Gastroesophageal sphincter (tissue), 4 donors: ENCODE results near the gene RABL6. TPM values are rescaled to one million over a fixed set of nuclear protein-coding genes. Genes with fewer than 3 reads are reported as not detected.

Experiments
- ATAC-seq: fragments of 150-250 bp; one replicate; pipeline ENCODE4 v1.9.1; 2016; ENCODE audit warnings: mild to moderate bottlenecking, moderate library complexity
- H3K27ac ChIP-seq, 4 donors: fragments of 200-600 bp; sonication (generic) in 3 of 4; 1 replicate in 3 of 4; 2 replicates in 1 of 4; pipeline ENCODE4 v1.5.1; 2016 to 2019
- H3K27me3 ChIP-seq: fragments of 200-600 bp; sonication (generic); one replicate; pipeline ENCODE4 v1.5.1; 2019
- H3K36me3 ChIP-seq, 2 donors: fragments of 200-600 bp; sonication (generic); one replicate each; pipeline ENCODE4 v1.5.1; 2019; ENCODE audit warnings: control low read depth in 1 of 2
- H3K4me1 ChIP-seq, 3 donors: fragments of 200-600 bp; sonication (generic); 1 replicate in 2 of 3; 2 replicates in 1 of 3; pipeline ENCODE4 v1.5.1; 2016 to 2019; ENCODE audit warnings: control low read depth in 2 of 3
- H3K4me3 ChIP-seq, 2 donors: fragments of 200-600 bp; sonication (generic); one replicate each; pipeline ENCODE4 v1.5.1; 2019; ENCODE audit warnings: mild to moderate bottlenecking in 1 of 2, moderate library complexity in 1 of 2
- H3K9me3 ChIP-seq, 3 donors: fragments of 200-600 bp; sonication (generic); one replicate each; pipeline ENCODE4 v1.5.1; 2017 to 2019; ENCODE audit warnings: control low read depth in 2 of 3
- EP300 ChIP-seq: sonication (generic); formaldehyde crosslinking; IDR thresholded peaks from one replicate; pipeline ENCODE4 v1.6.1; 2017; ENCODE audit warnings: antibody characterized with exemption, mild to moderate bottlenecking
- POLR2A ChIP-seq, 2 donors: fragments of 450-650 bp; IDR thresholded peaks; one replicate each; pipeline ENCODE4 v1.6.1; 2017; ENCODE audit warnings: antibody characterized with exemption in 2 of 2, mild to moderate bottlenecking in 2 of 2, moderate library complexity in 1 of 2
- POLR2AphosphoS5 ChIP-seq: sonication (generic); formaldehyde crosslinking; IDR thresholded peaks from one replicate; pipeline ENCODE4 v1.6.1; 2017; ENCODE audit warnings: antibody characterized with exemption
- WGBS, 2 donors: methylation state at CpG; one replicate each; pipeline ENCODE4 v1.1.5; 2018; ENCODE audit warnings: low coverage in 1 of 2; 5-methylcytosine and 5-hydroxymethylcytosine counted together
- total RNA-seq, 4 donors: library from RNA; depleted of rRNA; stranded (reverse); fragments of >200 nt; gene quantifications; one replicate each; pipeline ENCODE4 v1.1.0, GENCODE V29; 2016
- TF ChIP-seq, protein P1 (sequence below), 4 experiments: fragments of 200-600 bp in 2 of 4; fragments of 450-650 bp in 2 of 4; sonication (generic) in 1 of 4; IDR thresholded peaks; one replicate each; pipeline ENCODE4 v1.5.1; 2017 to 2019; ENCODE audit warnings: antibody characterized with exemption in 4 of 4, mild to moderate bottlenecking in 2 of 4, moderate library complexity in 2 of 4

RABL6 gene
- total RNA-seq, 4 donors from 2014 or later = 54.8 to 109 (median 71.2) TPM

DNA sequence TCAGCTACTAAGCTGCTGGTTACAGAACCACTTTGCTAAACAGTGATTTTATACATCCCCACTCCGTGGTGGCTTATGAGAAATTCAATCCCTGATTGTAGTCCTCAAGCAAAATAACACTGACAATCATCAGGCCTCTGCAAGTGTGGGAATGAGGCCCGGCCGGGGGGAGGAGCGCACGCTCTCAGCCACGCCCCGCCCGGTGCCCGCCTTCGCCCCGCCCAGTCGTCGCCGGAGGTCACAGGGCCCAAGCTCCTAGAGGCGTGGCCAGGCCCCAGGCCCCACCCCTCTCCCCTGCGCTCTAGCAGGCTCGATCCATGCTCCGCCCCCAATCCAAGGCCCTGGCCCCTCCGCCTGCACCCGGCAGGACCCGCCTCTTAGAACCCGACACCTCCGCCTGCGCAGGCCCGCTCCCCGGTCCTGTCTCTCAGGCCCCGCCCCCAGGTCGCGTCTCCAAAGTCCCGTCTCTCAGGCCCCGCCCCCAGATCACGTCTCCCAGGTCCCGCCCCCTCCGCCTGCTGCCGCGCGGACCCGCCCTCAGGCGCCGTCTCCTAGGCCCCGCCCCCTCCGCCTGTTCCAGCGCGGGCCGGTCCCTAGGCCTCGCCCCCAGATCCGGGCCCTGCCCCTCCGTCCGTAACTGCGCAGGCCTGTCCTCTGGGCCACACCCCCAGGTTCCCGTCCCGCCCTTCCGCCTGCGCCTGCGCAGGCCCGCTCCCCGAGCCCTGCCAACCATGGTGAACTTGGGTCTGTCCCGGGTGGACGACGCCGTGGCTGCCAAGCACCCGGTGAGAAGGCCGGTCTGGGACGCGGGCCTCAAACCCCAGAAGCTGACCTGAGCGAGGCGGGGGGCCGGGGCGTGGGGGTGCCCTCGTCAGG is 16.9 kb upstream of the RABL6 start, which contains the start of gene TMEM141:
TMEM141 (plus strand) TSS at position 705 of the 876 bp plus-strand sequence; CDS start at position 732, 27 bp downstream.
- ATAC-seq = peak; percentile 95
- Histone ChIP-seq H3K9me3 (no peaks in the 10 kb centered on the region), H3K36me3 (peaks cover 0 to 18% of the 10 kb centered on the region in 2 donors), H3K27me3 (peaks cover under 1% of the 10 kb centered on the region), H3K4me3 (peak within 1 kb of the TSS; percentile 70 to 86), H3K4me1 (peaks cover 0 to 37% (median 13%) of the 10 kb centered on the region in 3 donors), H3K27ac (peak within 1 kb of the TSS; percentile 77 to 95 (median 94))
- TF ChIP-seq EP300 = no peak
- peak in 1 of 2 donors; percentile 52 for TF ChIP-seq POLR2A (IDR thresholded peaks at IDR 0.05)
- TF ChIP-seq, protein P1, sequence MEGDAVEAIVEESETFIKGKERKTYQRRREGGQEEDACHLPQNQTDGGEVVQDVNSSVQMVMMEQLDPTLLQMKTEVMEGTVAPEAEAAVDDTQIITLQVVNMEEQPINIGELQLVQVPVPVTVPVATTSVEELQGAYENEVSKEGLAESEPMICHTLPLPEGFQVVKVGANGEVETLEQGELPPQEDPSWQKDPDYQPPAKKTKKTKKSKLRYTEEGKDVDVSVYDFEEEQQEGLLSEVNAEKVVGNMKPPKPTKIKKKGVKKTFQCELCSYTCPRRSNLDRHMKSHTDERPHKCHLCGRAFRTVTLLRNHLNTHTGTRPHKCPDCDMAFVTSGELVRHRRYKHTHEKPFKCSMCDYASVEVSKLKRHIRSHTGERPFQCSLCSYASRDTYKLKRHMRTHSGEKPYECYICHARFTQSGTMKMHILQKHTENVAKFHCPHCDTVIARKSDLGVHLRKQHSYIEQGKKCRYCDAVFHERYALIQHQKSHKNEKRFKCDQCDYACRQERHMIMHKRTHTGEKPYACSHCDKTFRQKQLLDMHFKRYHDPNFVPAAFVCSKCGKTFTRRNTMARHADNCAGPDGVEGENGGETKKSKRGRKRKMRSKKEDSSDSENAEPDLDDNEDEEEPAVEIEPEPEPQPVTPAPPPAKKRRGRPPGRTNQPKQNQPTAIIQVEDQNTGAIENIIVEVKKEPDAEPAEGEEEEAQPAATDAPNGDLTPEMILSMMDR (IDR thresholded peaks at IDR 0.05) = peak in 1 of 4 experiments; percentile 9
- TF ChIP-seq POLR2AphosphoS5 = peak; percentile 50
- WGBS, 2 donors = 2% methylated on average over 11 of the region's 70 CpGs; no CpG with 5 or more reads in 1 of the 2 donors

DNA sequence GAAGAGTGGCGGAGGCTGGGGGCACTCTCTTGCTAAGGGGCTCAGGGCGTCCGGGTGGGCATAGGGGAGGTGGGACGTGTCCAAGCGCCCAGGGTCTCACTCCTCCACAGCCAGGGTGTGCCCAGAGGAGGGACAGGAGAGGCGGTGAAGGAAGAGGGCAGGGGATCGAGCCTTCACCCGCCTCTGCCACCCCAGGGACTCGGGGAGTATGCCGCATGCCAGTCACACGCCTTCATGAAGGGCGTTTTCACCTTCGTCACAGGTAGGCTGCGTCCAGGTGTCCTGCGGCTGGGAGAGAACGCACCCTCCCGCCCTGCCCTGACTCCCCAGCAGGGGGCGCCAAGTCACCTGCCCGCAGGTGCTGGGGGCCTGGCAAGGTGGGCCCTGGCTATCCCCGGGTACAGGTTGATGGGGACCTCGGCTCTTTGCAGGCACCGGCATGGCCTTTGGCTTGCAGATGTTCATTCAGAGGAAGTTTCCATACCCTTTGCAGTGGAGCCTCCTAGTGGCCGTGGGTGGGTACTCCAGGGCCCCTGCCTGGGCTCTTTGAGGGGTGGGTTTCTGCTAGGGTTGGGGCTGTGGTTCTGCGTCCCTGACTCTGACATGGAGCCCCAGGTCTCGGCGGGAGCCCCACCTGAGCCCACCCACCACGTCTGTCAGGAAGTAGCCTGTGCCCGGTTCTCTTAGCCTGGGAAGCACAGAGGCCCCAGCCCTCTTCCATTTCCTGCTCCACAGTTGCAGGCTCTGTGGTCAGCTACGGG is 16.1 kb upstream of the RABL6 start:
- H3K27me3 ChIP-seq = peaks cover 8% of the 10 kb centered on the region
- ATAC-seq = no peak
- peak overlapping the region; percentile 77 to 95 (median 94) for H3K27ac ChIP-seq
- peaks cover 0 to 44% (median 13%) of the 10 kb centered on the region in 3 donors for H3K4me1 ChIP-seq
- peaks cover 0 to 18% of the 10 kb centered on the region in 2 donors for H3K36me3 ChIP-seq
- H3K9me3 ChIP-seq = no peaks in the 10 kb centered on the region
- peak overlapping the region; percentile 70 to 86 for H3K4me3 ChIP-seq
- TF ChIP-seq EP300 (no peak), POLR2AphosphoS5 (no peak), POLR2A (IDR thresholded peaks at IDR 0.05) (no peak)
- TF ChIP-seq, protein P1 (IDR thresholded peaks at IDR 0.05) = peak in 3 of 4 experiments; percentile 54 to 80 (median 72)
- 20% methylated on average over 1 of the region's 29 CpGs; no CpG with 5 or more reads in 1 of the 2 donors for WGBS, 2 donors

DNA sequence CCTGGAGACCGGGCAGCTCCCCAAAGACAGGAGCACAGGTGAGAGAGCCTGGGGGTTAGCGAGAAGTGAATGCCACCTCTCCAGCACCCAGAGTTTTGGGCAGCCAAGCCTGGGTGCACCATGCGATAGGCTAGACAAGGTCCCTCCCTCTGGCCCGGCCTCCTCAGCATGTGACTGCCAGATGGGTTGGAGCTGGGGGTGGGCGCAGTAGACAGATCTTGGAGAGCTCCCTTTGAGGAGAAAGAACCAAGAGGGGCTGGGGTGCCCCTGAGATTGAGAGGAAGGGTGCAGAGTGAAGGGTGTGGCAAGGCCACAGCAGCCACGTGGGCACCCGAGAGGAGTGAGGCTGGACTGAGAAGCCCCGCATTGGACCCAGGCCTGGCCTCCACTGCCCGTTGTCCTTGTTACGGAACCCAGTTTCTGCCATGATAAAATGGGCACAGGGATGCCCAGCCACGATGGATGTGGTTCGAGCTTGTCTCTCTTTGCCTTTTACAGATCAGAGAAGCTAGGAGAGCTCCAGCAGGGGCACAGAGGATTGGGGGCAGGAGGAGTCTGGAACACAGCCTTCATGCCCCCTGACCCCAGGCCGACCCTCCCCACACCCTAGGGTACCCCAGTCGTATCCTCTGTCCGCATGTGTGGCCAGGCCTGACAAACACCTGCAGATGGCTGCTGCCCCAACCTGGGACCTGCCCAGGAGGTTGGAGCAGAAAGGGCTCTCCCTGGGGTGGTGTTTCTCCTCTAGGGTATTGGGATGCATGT is 15.2 kb upstream of the RABL6 start:
- H3K36me3 ChIP-seq = peaks cover 0 to 18% of the 10 kb centered on the region in 2 donors
- peak overlapping the region in 1 of 2 donors; percentile 86 for H3K4me3 ChIP-seq
- peaks cover 0 to 45% (median 13%) of the 10 kb centered on the region in 3 donors for H3K4me1 ChIP-seq
- TF ChIP-seq POLR2A (IDR thresholded peaks at IDR 0.05) = no peak
- TF ChIP-seq POLR2AphosphoS5 = no peak
- TF ChIP-seq, protein P1 (IDR thresholded peaks at IDR 0.05) = no peak
- no peak for TF ChIP-seq EP300
- H3K27ac ChIP-seq = peak overlapping the region in 2 of 4 donors; percentile 95
- H3K9me3 ChIP-seq = no peaks in the 10 kb centered on the region
- peaks cover 16% of the 10 kb centered on the region for H3K27me3 ChIP-seq
- 20 to 85% methylated on average over 1 to 4 of the region's 15 CpGs for WGBS, 2 donors
- no peak for ATAC-seq

DNA sequence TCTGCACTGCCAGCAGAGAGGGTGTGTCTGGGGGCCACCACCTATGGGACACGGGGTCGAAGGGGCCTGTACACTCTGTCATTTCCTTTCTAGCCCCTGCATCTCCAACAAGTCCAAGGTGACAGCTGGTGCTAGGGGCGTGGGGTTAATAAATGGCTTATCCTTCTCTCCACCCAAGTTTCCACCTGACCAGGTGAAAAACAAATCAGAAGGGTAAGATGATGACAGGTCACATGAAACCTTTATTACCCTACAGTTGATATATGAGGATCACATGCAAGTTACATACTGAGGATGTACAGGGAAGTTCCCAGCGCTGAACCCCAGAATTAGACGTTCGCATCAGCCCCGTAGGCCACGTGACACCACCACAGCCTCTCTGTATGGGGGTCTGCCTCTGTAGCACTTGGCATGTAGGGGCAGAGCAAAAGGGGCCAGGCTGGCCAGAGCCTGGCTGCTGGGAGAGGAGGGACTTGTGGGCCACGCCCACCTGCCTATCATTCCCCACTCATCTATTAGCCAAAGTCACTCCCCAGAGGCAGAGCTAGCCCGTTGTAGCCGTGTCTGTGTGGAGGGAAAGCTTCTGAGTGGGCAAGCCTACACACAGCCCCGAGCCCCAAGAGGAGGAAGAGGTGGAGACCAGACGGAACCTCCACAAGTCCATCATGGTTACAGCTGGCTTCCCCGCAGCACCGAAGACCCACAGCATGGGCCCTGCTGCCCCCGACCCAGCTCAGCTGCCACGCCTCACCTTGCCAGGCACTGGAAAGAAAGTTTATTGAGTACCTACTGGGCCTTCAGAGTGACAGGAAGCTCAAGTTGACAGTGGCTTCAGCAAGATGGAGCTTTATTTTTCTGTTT is 14.4 kb upstream of the RABL6 start:
- WGBS, 2 donors = 78% methylated on average over 4 of the region's 17 CpGs; no CpG with 5 or more reads in 1 of the 2 donors
- no peak for ATAC-seq
- peaks cover 0 to 39% (median 13%) of the 10 kb centered on the region in 3 donors for H3K4me1 ChIP-seq
- H3K9me3 ChIP-seq = no peaks in the 10 kb centered on the region
- H3K27ac ChIP-seq = no peak overlapping the region
- H3K4me3 ChIP-seq = no peak overlapping the region
- H3K27me3 ChIP-seq = peaks cover 24% of the 10 kb centered on the region
- H3K36me3 ChIP-seq = peaks cover 0 to 18% of the 10 kb centered on the region in 2 donors
- TF ChIP-seq EP300 (no peak), POLR2A (IDR thresholded peaks at IDR 0.05) (no peak), POLR2AphosphoS5 (no peak)
- TF ChIP-seq, protein P1 (IDR thresholded peaks at IDR 0.05) = no peak
